HG03442 (cell line): ENCODE data around the gene ZBTB33.

Source experiments
- ATAC-seq: cut with Tn5 transposase; IDR thresholded peaks from one replicate; pipeline ENCODE4 v1.9.1; 2021; ENCODE audit warnings: mild to moderate bottlenecking, moderate library complexity; ENCODE audit not compliant: unreplicated experiment

The ZBTB33 gene

GRCh38 chrX:120250522-120251271 lies at the start of gene ZBTB33:
Gene ZBTB33 (plus strand): TSS chrX:120250812. CDS start chrX:120253416, 2,604 bp downstream.
- peak; percentile 97 for ATAC-seq

GRCh38 chrX:120200851-120201250 lies 49.8 kb upstream of the ZBTB33 start:
- ATAC-seq = no peak

- ATAC-seq = no peak
These were observed 44.5 kb upstream of the ZBTB33 start for GRCh38 chrX:120205816-120206753.

GRCh38 chrX:120207009-120207605 lies 43.5 kb upstream of the ZBTB33 start:
- ATAC-seq = no peak

- ATAC-seq = peak; percentile 55
These were observed 37.0 kb upstream of the ZBTB33 start for GRCh38 chrX:120213438-120214265.

GRCh38 chrX:120223374-120223773 lies 27.2 kb upstream of the ZBTB33 start:
- no peak for ATAC-seq

GRCh38 chrX:120224388-120224787 lies 26.2 kb upstream of the ZBTB33 start:
- ATAC-seq = no peak

GRCh38 chrX:120228187-120228908 lies 22.3 kb upstream of the ZBTB33 start:
- ATAC-seq = no peak

- no peak for ATAC-seq
These were observed 15.3 kb upstream of the ZBTB33 start for GRCh38 chrX:120235284-120235683.

GRCh38 chrX:120236687-120237479 lies 13.7 kb upstream of the ZBTB33 start:
- ATAC-seq = no peak

GRCh38 chrX:120238933-120239332 lies 11.7 kb upstream of the ZBTB33 start:
- ATAC-seq = no peak

- ATAC-seq = no peak
These were observed 7.8 kb upstream of the ZBTB33 start for GRCh38 chrX:120242813-120243212.

- ATAC-seq = no peak
These were observed 6.2 kb upstream of the ZBTB33 start for GRCh38 chrX:120244395-120244734.

GRCh38 chrX:120244735-120245498 lies 5.7 kb upstream of the ZBTB33 start:
- ATAC-seq = peak; percentile 78

- no peak for ATAC-seq
These were observed 929 bp downstream of the ZBTB33 start for GRCh38 chrX:120251471-120252011.

GRCh38 chrX:120253784-120254183 lies 3.2 kb downstream of the ZBTB33 start:
- no peak for ATAC-seq

GRCh38 chrX:120260369-120260768 lies 9.8 kb downstream of the ZBTB33 start:
- no peak for ATAC-seq
